GM03348 (cell line): ENCODE data around the gene PIP4P1.
A peak's percentile ranks its signal among the peaks of the same experiment; 100 is the strongest.
"Not testable (repeated sequence)": the region's sequence is repeated elsewhere in the genome, so short reads cannot be mapped to it uniquely, and the experiment has no call there.

Experiments used
- DNase-seq: peaks from one replicate; pipeline ENCODE4 v3.0.0; 2012; ENCODE audit warnings: low spot score

PIP4P1 gene

GRCh38 chr14:20461225-20462141, at the start of gene PIP4P1:
Gene PIP4P1, minus strand, starts transcription at chr14:20461434. Its CDS starts 109 bp downstream, at chr14:20461325.
- peak; percentile 96 for DNase-seq

- DNase-seq, result no peak
Measured at GRCh38 chr14:20508367-20508766, 47.1 kb upstream of the PIP4P1 start.

GRCh38 chr14:20507537-20507936, 46.3 kb upstream of the PIP4P1 start:
- DNase-seq, result not testable (repeated sequence)

- DNase-seq, result not testable (repeated sequence)
Measured at GRCh38 chr14:20506752-20507151, 45.5 kb upstream of the PIP4P1 start.

- DNase-seq, result not testable (repeated sequence)
Measured at GRCh38 chr14:20506276-20506675, 45.0 kb upstream of the PIP4P1 start.

GRCh38 chr14:20503898-20504297, 42.7 kb upstream of the PIP4P1 start:
- no peak for DNase-seq

GRCh38 chr14:20501346-20501745, 40.1 kb upstream of the PIP4P1 start:
- no peak for DNase-seq

GRCh38 chr14:20499881-20500280, 38.6 kb upstream of the PIP4P1 start:
- DNase-seq, result no peak

GRCh38 chr14:20499108-20499507, 37.9 kb upstream of the PIP4P1 start:
- DNase-seq, result no peak

- DNase-seq, result no peak
Measured at GRCh38 chr14:20498622-20499021, 37.4 kb upstream of the PIP4P1 start.

GRCh38 chr14:20494935-20495766, 33.9 kb upstream of the PIP4P1 start:
- DNase-seq, result peak; percentile 16

GRCh38 chr14:20493634-20494033, 32.4 kb upstream of the PIP4P1 start:
- DNase-seq, result no peak

- no peak for DNase-seq
Measured at GRCh38 chr14:20492486-20492885, 31.3 kb upstream of the PIP4P1 start.

- no peak for DNase-seq
Measured at GRCh38 chr14:20490563-20490962, 29.3 kb upstream of the PIP4P1 start.

GRCh38 chr14:20489093-20489994, 28.1 kb upstream of the PIP4P1 start:
- peak; percentile 45 for DNase-seq

GRCh38 chr14:20487396-20487725, 26.1 kb upstream of the PIP4P1 start:
- no peak for DNase-seq

- DNase-seq, result no peak
Measured at GRCh38 chr14:20486684-20487395, 25.6 kb upstream of the PIP4P1 start.

GRCh38 chr14:20485900-20486299, 24.7 kb upstream of the PIP4P1 start:
- DNase-seq, result no peak

- DNase-seq, result no peak
Measured at GRCh38 chr14:20482382-20482781, 21.1 kb upstream of the PIP4P1 start.

GRCh38 chr14:20478894-20479293, 17.7 kb upstream of the PIP4P1 start:
- no peak for DNase-seq

- no peak for DNase-seq
Measured at GRCh38 chr14:20477211-20477876, 16.1 kb upstream of the PIP4P1 start.
